Measurements from ENCODE around the gene CNN1. TPM values are rescaled to one million over a fixed set of nuclear protein-coding genes. Genes with fewer than 3 reads are reported as not detected.
"Not testable (repeated sequence)": the region's sequence is repeated elsewhere in the genome, so short reads cannot be mapped to it uniquely, and the experiment has no call there.

Gene CNN1
- total RNA-seq, 1 donor from 2014 or later: not detected

- DNase-seq (ENCODE audit: low read depth in 2 of 2): not testable (repeated sequence)
Observed at GRCh38 chr19:11564082-11564807, 25.6 kb downstream of the CNN1 start.

- DNase-seq (ENCODE audit: low read depth in 2 of 2): not testable (repeated sequence)
Observed at GRCh38 chr19:11565649-11565980, 27.0 kb downstream of the CNN1 start.

GRCh38 chr19:11566164-11566563 is 27.5 kb downstream of the CNN1 start:
- DNase-seq (ENCODE audit: low read depth in 2 of 2): no peak

- DNase-seq (ENCODE audit: low read depth in 2 of 2): no peak
Observed at GRCh38 chr19:11570039-11570462, 31.4 kb downstream of the CNN1 start.

- not testable (repeated sequence) for DNase-seq (ENCODE audit: low read depth in 2 of 2)
Observed at GRCh38 chr19:11573354-11573753, 34.7 kb downstream of the CNN1 start.

GRCh38 chr19:11573763-11574162 is 35.1 kb downstream of the CNN1 start:
- not testable (repeated sequence) for DNase-seq (ENCODE audit: low read depth in 2 of 2)

GRCh38 chr19:11574689-11575088 is 36.0 kb downstream of the CNN1 start:
- no peak for DNase-seq (ENCODE audit: low read depth in 2 of 2)

- DNase-seq (ENCODE audit: low read depth in 2 of 2): no peak
Observed at GRCh38 chr19:11576227-11576626, 37.6 kb downstream of the CNN1 start.

GRCh38 chr19:11577451-11578257 is 39.0 kb downstream of the CNN1 start, which contains the start of gene ACP5:
TSS of gene ACP5 (minus strand) at chr19:11577645. CDS start at chr19:11577317, 328 bp downstream.
- no peak for DNase-seq (ENCODE audit: low read depth in 2 of 2)

GRCh38 chr19:11578258-11579142 is 39.8 kb downstream of the CNN1 start:
- DNase-seq (ENCODE audit: low read depth in 2 of 2): peak in 1 of 2 donors; percentile 21

- DNase-seq (ENCODE audit: low read depth in 2 of 2): no peak
Observed at GRCh38 chr19:11580116-11580515, 41.5 kb downstream of the CNN1 start.

GRCh38 chr19:11581740-11582139 is 43.1 kb downstream of the CNN1 start:
- DNase-seq (ENCODE audit: low read depth in 2 of 2): no peak

GRCh38 chr19:11586331-11586730 is 47.7 kb downstream of the CNN1 start:
- no peak for DNase-seq (ENCODE audit: low read depth in 2 of 2)

- peak; percentile 24 to 63 for DNase-seq (ENCODE audit: low read depth in 2 of 2)
Observed at GRCh38 chr19:11587302-11587974, 48.8 kb downstream of the CNN1 start.

- no peak for DNase-seq (ENCODE audit: low read depth in 2 of 2)
Observed at GRCh38 chr19:11587975-11588631, 49.5 kb downstream of the CNN1 start.

GRCh38 chr19:11594084-11594483 is 55.4 kb downstream of the CNN1 start:
- DNase-seq (ENCODE audit: low read depth in 2 of 2): no peak

GRCh38 chr19:11596156-11596555 is 57.5 kb downstream of the CNN1 start:
- no peak for DNase-seq (ENCODE audit: low read depth in 2 of 2)

- DNase-seq (ENCODE audit: low read depth in 2 of 2): peak; percentile 96 to 99
Observed at GRCh38 chr19:11597202-11598102, 58.8 kb downstream of the CNN1 start, which contains the start of gene ZNF627. TSS of gene ZNF627 (plus strand) at chr19:11597483. CDS start at chr19:11597628, 145 bp downstream.

- no peak for DNase-seq (ENCODE audit: low read depth in 2 of 2)
Observed at GRCh38 chr19:11598103-11598483, 59.4 kb downstream of the CNN1 start.
